HEK293 (cell line): ENCODE data around the gene B4GALNT3.

Experiments
- CTCF ChIA-PET: fragments of 350-600 bp; formaldehyde crosslinking; extraction: SDS; loops from one replicate; lab custom pipeline; 2021; ENCODE audit warnings: antibody characterized with exemption; lab: Yijun Ruan, JAX
- POLR2A ChIA-PET: fragments of 300-600 bp; formaldehyde crosslinking; extraction: SDS; loops from one replicate; lab custom pipeline; 2020; ENCODE audit warnings: antibody characterized with exemption, inconsistent platforms; lab: Yijun Ruan, JAX
- H3K27ac ChIP-seq: fragments of 200-500 bp; sonication (Bioruptor generic); 2 replicates; pipeline ENCODE4 v1.5.1; 2014; ENCODE audit warnings: low read depth, low read length, control low read depth, inconsistent platforms; ENCODE audit errors: extremely low read depth
- H3K36me3 ChIP-seq, 2 experiments: fragments of 200-500 bp in 1 of 2; sonication (Bioruptor generic) in 1 of 2; 1 replicate in 1 of 2; 2 replicates in 1 of 2; pipeline ENCODE4 v1.5.1; 2014 to 2017; ENCODE audit warnings: inconsistent platforms in 2 of 2, low read length in 2 of 2; ENCODE audit not compliant: control insufficient read depth in 2 of 2, insufficient read depth in 1 of 2
- H3K4me1 ChIP-seq: fragments of 200-500 bp; sonication (Bioruptor generic); 2 replicates; pipeline ENCODE4 v1.5.1; 2014; ENCODE audit warnings: mild to moderate bottlenecking, low read length, inconsistent platforms; ENCODE audit not compliant: control insufficient read depth, insufficient read depth
- H3K4me3 ChIP-seq: 2 replicates; pipeline ENCODE4 v1.5.1; 2011; ENCODE audit warnings: low read depth, mild to moderate bottlenecking, control low read depth, low read length, moderate library complexity
- H3K9me3 ChIP-seq: fragments of 200-500 bp; sonication (Bioruptor generic); 2 replicates; pipeline ENCODE4 v1.5.1; 2014; ENCODE audit warnings: low read depth, low read length, inconsistent platforms; ENCODE audit not compliant: control insufficient read depth, insufficient read depth
- BCL6B ChIP-seq: fragments of 450-650 bp; formaldehyde crosslinking; IDR thresholded peaks from 2 replicates; pipeline ENCODE4 v1.5.1; 2017; ENCODE audit warnings: missing biosample characterization, missing genetic modification characterization
- FEZF1 ChIP-seq: fragments of 450-650 bp; formaldehyde crosslinking; IDR thresholded peaks from 2 replicates; pipeline ENCODE4 v1.5.1; 2016; ENCODE audit warnings: missing biosample characterization, missing genetic modification characterization
- GLI4 ChIP-seq: fragments of 450-650 bp; formaldehyde crosslinking; IDR thresholded peaks from 2 replicates; pipeline ENCODE4 v1.5.1; 2016; ENCODE audit warnings: missing biosample characterization, missing genetic modification characterization
- IKZF3 ChIP-seq: fragments of 450-650 bp; IDR thresholded peaks from 2 replicates; pipeline ENCODE4 v1.5.0; 2018; ENCODE audit warnings: missing biosample characterization, mild to moderate bottlenecking, missing genetic modification characterization, moderate library complexity
- KLF8 ChIP-seq: fragments of 450-650 bp; formaldehyde crosslinking; IDR thresholded peaks from 2 replicates; pipeline ENCODE4 v1.5.1; 2016; ENCODE audit warnings: missing biosample characterization, missing genetic modification characterization
- SCRT2 ChIP-seq: fragments of 450-650 bp; formaldehyde crosslinking; IDR thresholded peaks from 2 replicates; pipeline ENCODE4 v1.5.1; 2016; ENCODE audit warnings: missing biosample characterization, missing genetic modification characterization
- ZFP3 ChIP-seq: fragments of 450-650 bp; formaldehyde crosslinking; IDR thresholded peaks from 2 replicates; pipeline ENCODE4 v1.5.1; 2016; ENCODE audit warnings: low read depth, missing biosample characterization, missing genetic modification characterization
- ZFP69B ChIP-seq: fragments of 450-650 bp; formaldehyde crosslinking; IDR thresholded peaks from 2 replicates; pipeline ENCODE4 v1.5.1; 2016; ENCODE audit warnings: missing biosample characterization, missing genetic modification characterization
- ZIC2 ChIP-seq: fragments of 450-650 bp; formaldehyde crosslinking; IDR thresholded peaks from 2 replicates; pipeline ENCODE4 v1.5.1; 2016; ENCODE audit warnings: missing biosample characterization, missing genetic modification characterization
- ZNF132 ChIP-seq: fragments of 450-650 bp; formaldehyde crosslinking; IDR thresholded peaks from 2 replicates; pipeline ENCODE4 v1.5.1; 2017; ENCODE audit warnings: missing biosample characterization, missing genetic modification characterization, borderline replicate concordance
- ZNF175 ChIP-seq: fragments of 450-650 bp; formaldehyde crosslinking; IDR thresholded peaks from 2 replicates; pipeline ENCODE4 v1.5.1; 2016; ENCODE audit warnings: missing biosample characterization, missing genetic modification characterization
- ZNF211 ChIP-seq: fragments of 450-650 bp; formaldehyde crosslinking; IDR thresholded peaks from 2 replicates; pipeline ENCODE4 v1.5.1; 2016; ENCODE audit warnings: low read depth, missing biosample characterization, missing genetic modification characterization
- ZNF248 ChIP-seq: fragments of 450-650 bp; formaldehyde crosslinking; IDR thresholded peaks from 2 replicates; pipeline ENCODE4 v1.5.1; 2017; ENCODE audit warnings: missing biosample characterization, missing genetic modification characterization
- ZNF26 ChIP-seq: fragments of 450-650 bp; formaldehyde crosslinking; IDR thresholded peaks from 2 replicates; pipeline ENCODE4 v1.5.1; 2016; ENCODE audit warnings: missing biosample characterization, missing genetic modification characterization
- ZNF266 ChIP-seq: fragments of 450-650 bp; formaldehyde crosslinking; IDR thresholded peaks from 2 replicates; pipeline ENCODE4 v1.5.1; 2016; ENCODE audit warnings: missing biosample characterization, missing genetic modification characterization, low read depth
- ZNF416 ChIP-seq: fragments of 450-650 bp; formaldehyde crosslinking; IDR thresholded peaks from 2 replicates; pipeline ENCODE4 v1.5.1; 2016; ENCODE audit warnings: missing biosample characterization, missing genetic modification characterization
- ZNF548 ChIP-seq: fragments of 450-650 bp; formaldehyde crosslinking; IDR thresholded peaks from 2 replicates; pipeline ENCODE4 v1.5.1; 2016; ENCODE audit warnings: missing biosample characterization, missing genetic modification characterization
- ZNF560 ChIP-seq: fragments of 450-650 bp; formaldehyde crosslinking; IDR thresholded peaks from 2 replicates; pipeline ENCODE4 v1.5.1; 2017; ENCODE audit warnings: missing biosample characterization, missing genetic modification characterization, borderline replicate concordance
- ZNF571 ChIP-seq: fragments of 450-650 bp; formaldehyde crosslinking; IDR thresholded peaks from 2 replicates; pipeline ENCODE4 v1.5.0; 2017; ENCODE audit warnings: missing biosample characterization, missing genetic modification characterization
- ZNF621 ChIP-seq: fragments of 450-650 bp; formaldehyde crosslinking; IDR thresholded peaks from 2 replicates; pipeline ENCODE4 v1.5.1; 2017; ENCODE audit warnings: missing biosample characterization, missing genetic modification characterization
- ZNF664 ChIP-seq: fragments of 450-650 bp; formaldehyde crosslinking; IDR thresholded peaks from 2 replicates; pipeline ENCODE4 v1.5.1; 2016; ENCODE audit warnings: missing biosample characterization, missing genetic modification characterization
- TF ChIP-seq, protein P1 (sequence below): fragments of 450-650 bp; formaldehyde crosslinking; IDR thresholded peaks from 2 replicates; pipeline ENCODE4 v1.5.1; 2016; ENCODE audit warnings: missing biosample characterization, missing genetic modification characterization
- TF ChIP-seq, protein P2 (sequence below): fragments of 450-650 bp; formaldehyde crosslinking; IDR thresholded peaks from 2 replicates; pipeline ENCODE4 v1.5.1; 2016; ENCODE audit warnings: missing biosample characterization, missing genetic modification characterization
- TF ChIP-seq, protein P3 (sequence below): fragments of 450-650 bp; formaldehyde crosslinking; IDR thresholded peaks from 2 replicates; pipeline ENCODE4 v1.5.1; 2017; ENCODE audit warnings: missing biosample characterization, missing genetic modification characterization

Gene B4GALNT3

GRCh38 chr12:466762-467161 lies 7.0 kb downstream of the B4GALNT3 start (continued):
- TF ChIP-seq ZNF132 (tag by site-specific recombination) (no peak), ZFP3 (no peak)

DNA sequence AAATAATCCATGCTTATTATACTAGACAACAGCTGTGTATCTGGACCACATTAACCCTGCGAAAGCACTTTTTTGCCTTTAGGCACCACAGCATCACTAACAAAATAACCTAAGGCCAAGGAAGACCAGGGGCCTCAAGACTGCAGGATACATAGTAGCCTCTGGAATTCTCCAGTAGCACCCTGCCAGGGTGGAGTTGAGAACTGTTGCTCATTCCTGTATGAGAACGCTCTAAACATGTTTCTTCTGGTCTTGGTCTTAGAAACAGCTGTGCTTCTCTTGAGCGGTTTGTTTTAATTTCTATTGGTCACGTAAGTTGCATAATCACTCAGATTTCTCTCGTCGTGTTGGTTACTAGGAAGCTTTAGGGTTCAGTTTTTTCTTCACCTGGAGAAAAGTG lies 7.9 kb downstream of the B4GALNT3 start:
- no peak overlapping the region for H3K27ac ChIP-seq
- H3K4me3 ChIP-seq, result no peak overlapping the region
- TF ChIP-seq ZNF571 (tag by site-specific recombination) (no peak), ZNF211 (tag by site-specific recombination) (no peak), KLF8 (tag by site-specific recombination) (no peak), ZNF266 (tag by site-specific recombination) (no peak), ZNF548 (no peak), ZNF621 (no peak), ZNF175 (tag by site-specific recombination) (no peak), ZNF416 (tag by site-specific recombination) (no peak), ZIC2 (tag by site-specific recombination) (no peak), ZNF560 (tag by site-specific recombination) (no peak), FEZF1 (no peak), ZNF248 (no peak), SCRT2 (tag by site-specific recombination) (no peak)
- TF ChIP-seq, protein P1, sequence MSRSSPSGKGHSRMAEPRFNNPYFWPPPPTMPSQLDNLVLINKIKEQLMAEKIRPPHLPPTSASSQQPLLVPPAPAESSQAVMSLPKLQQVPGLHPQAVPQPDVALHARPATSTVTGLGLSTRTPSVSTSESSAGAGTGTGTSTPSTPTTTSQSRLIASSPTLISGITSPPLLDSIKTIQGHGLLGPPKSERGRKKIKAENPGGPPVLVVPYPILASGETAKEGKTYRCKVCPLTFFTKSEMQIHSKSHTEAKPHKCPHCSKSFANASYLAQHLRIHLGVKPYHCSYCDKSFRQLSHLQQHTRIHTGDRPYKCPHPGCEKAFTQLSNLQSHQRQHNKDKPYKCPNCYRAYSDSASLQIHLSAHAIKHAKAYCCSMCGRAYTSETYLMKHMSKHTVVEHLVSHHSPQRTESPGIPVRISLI (tag by site-specific recombination), result no peak
- TF ChIP-seq, protein P2, sequence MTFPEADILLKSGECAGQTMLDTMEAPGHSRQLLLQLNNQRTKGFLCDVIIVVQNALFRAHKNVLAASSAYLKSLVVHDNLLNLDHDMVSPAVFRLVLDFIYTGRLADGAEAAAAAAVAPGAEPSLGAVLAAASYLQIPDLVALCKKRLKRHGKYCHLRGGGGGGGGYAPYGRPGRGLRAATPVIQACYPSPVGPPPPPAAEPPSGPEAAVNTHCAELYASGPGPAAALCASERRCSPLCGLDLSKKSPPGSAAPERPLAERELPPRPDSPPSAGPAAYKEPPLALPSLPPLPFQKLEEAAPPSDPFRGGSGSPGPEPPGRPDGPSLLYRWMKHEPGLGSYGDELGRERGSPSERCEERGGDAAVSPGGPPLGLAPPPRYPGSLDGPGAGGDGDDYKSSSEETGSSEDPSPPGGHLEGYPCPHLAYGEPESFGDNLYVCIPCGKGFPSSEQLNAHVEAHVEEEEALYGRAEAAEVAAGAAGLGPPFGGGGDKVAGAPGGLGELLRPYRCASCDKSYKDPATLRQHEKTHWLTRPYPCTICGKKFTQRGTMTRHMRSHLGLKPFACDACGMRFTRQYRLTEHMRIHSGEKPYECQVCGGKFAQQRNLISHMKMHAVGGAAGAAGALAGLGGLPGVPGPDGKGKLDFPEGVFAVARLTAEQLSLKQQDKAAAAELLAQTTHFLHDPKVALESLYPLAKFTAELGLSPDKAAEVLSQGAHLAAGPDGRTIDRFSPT, result no peak
- no peaks in the 10 kb centered on the region for H3K9me3 ChIP-seq
- ChIA-PET POLR2A (no interaction called here), CTCF (interaction anchor here (0.6 to 2.1 kb wide), 6 partner anchors 13 to 65 kb away, joined by 3 to 11 read pairs (median 6); no protein-coding TSS in a partner anchor)
- peaks cover 9% of the 10 kb centered on the region for H3K4me1 ChIP-seq
- H3K36me3 ChIP-seq, result no peaks in the 10 kb centered on the region; a peak in 1 of 3 replicates

DNA sequence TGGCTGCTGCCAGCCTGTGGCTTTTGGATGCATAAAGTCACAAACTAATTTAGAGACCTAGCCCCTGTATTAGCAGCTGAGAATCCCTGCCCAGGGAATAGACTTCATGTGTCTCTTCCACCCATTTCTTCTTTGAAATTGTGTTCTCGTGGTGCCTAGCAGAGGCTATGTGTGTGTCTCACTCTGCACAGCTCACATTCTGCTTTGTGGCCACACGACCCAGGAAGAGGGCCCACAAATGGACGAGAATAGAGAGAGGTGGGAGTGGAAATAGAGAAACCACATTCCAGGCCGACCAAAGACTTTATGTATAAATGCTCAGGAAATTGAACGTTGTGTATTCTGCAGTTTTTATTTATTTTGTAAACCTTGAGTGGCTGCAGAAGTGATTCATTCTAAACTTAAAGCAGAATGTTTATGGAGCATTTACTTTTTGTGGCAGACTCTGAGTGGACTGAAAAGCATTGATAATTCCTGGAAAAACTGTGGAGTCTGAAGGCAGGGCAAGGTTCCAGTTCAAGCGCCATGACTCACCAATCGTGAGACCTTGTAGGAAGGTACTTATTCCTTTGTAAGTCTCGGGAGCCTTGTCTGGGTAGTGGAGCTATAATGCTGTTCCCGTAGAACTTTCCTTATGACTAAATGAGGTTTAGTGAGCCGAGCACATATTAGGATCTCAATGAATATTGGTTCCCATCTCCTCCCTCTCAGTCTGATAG lies 9.1 kb downstream of the B4GALNT3 start:
- CTCF ChIA-PET, result interaction anchor here (0.6 to 1.5 kb wide), 5 partner anchors 15 to 78 kb away, joined by 3 to 5 read pairs (median 3); no protein-coding TSS in a partner anchor
- POLR2A ChIA-PET, result interaction anchor here (1.4 kb wide), 1 partner anchor 8 kb away, joined by 3 read pairs; no protein-coding TSS in a partner anchor
- TF ChIP-seq GLI4, result no peak
- 0 out of 2 replicates have a peak, but pooled peaks have one; percentile 29 for TF ChIP-seq ZNF664 (tag by site-specific recombination)
- TF ChIP-seq BCL6B (tag by site-specific recombination), result peak; percentile 19; the same call in 1 of the 2 replicates
- no peak for TF ChIP-seq ZNF26 (tag by site-specific recombination)
- TF ChIP-seq, protein P3, sequence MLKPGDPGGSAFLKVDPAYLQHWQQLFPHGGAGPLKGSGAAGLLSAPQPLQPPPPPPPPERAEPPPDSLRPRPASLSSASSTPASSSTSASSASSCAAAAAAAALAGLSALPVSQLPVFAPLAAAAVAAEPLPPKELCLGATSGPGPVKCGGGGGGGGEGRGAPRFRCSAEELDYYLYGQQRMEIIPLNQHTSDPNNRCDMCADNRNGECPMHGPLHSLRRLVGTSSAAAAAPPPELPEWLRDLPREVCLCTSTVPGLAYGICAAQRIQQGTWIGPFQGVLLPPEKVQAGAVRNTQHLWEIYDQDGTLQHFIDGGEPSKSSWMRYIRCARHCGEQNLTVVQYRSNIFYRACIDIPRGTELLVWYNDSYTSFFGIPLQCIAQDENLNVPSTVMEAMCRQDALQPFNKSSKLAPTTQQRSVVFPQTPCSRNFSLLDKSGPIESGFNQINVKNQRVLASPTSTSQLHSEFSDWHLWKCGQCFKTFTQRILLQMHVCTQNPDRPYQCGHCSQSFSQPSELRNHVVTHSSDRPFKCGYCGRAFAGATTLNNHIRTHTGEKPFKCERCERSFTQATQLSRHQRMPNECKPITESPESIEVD (tag by site-specific recombination), result peak; percentile 64
- TF ChIP-seq IKZF3 (tag by site-specific recombination), result no peak
- 0 out of 2 replicates have a peak, but pooled peaks have one; percentile 30 for TF ChIP-seq ZFP69B (tag by site-specific recombination)

More for the DNA sequence above, 9.1 kb downstream of the B4GALNT3 start:
- Histone ChIP-seq H3K36me3 (no peaks in the 10 kb centered on the region; a peak in 1 of 3 replicates), H3K4me3 (no peak overlapping the region), H3K4me1 (peaks cover 3% of the 10 kb centered on the region; the same call in 1 of the 2 replicates), H3K9me3 (no peaks in the 10 kb centered on the region), H3K27ac (no peak overlapping the region)
